Fibroblast of skin of left biceps (primary cell): ENCODE measurements around the gene NFE2L1.

Experiments
- DNase-seq, 2 experiments: peaks; one replicate each; pipeline ENCODE4 v3.0.0-alpha.2; 2013; ENCODE audit warnings: low read depth in 2 of 2

NFE2L1 gene

GRCh38 chr17:48107137-48108055 lies 59.2 kb downstream of the NFE2L1 start, which contains the start of gene SNX11:
Gene SNX11, plus strand, starts transcription at chr17:48107766. Its CDS starts 4,278 bp downstream, at chr17:48112044.
- peak; percentile 54 to 61 for DNase-seq

- DNase-seq: no peak
These were observed 62.6 kb downstream of the NFE2L1 start for GRCh38 chr17:48110761-48111160.
